Activated naive CD8-positive, alpha-beta T cell treated with anti-CD3 and anti-CD28 coated beads, Interleukin-2, amount 10 ng/mL, durations not matched to agents 7 days and 5 days (primary cell): ENCODE results near the gene NSFL1C. TPM values are rescaled to one million over a fixed set of nuclear protein-coding genes. Genes with fewer than 3 reads are reported as not detected.
"Not testable (repeated sequence)": the region's sequence is repeated elsewhere in the genome, so short reads cannot be mapped to it uniquely, and the experiment has no call there.

Experiments used
- ATAC-seq: fragments of 150-1000 bp; cut with Tn5 transposase; one replicate; pipeline ENCODE4 v1.10.0; 2021; ENCODE audit warnings: low read depth, moderate library complexity
- POLR2A ChIA-PET: fragments of 350-600 bp; sonication (Branson Sonifier 250); formaldehyde crosslinking; loops from one replicate; lab custom pipeline; 2021; ENCODE audit warnings: antibody characterized with exemption; lab: Charles Lee
- DNase-seq: peaks from one replicate; pipeline ENCODE4 v3.0.0; 2021
- H3K27ac Mint-ChIP-seq: one replicate; pipeline ENCODE4 v1.8.0; 2022; ENCODE audit warnings: mild to moderate bottlenecking, mixed read lengths
- H3K27me3 Mint-ChIP-seq: one replicate; pipeline ENCODE4 v1.8.0; 2022; ENCODE audit warnings: mild to moderate bottlenecking, moderate library complexity, mixed read lengths
- H3K36me3 Mint-ChIP-seq: one replicate; pipeline ENCODE4 v1.8.0; 2021; ENCODE audit warnings: mild to moderate bottlenecking, mixed read lengths
- H3K4me1 Mint-ChIP-seq: one replicate; pipeline ENCODE4 v1.8.0; 2021; ENCODE audit warnings: mixed read lengths
- H3K4me3 Mint-ChIP-seq: one replicate; pipeline ENCODE4 v1.8.0; 2022; ENCODE audit warnings: mild to moderate bottlenecking, moderate library complexity, mixed read lengths
- H3K9me3 Mint-ChIP-seq: one replicate; pipeline ENCODE4 v1.8.0; 2021; ENCODE audit warnings: mixed read lengths
- total RNA-seq, 2 experiments: library from RNA; stranded (reverse); gene quantifications; one replicate each; pipeline ENCODE4 v1.2.3, GENCODE V29; 2021

Gene NSFL1C
- total RNA-seq, result 10 to 100 TPM; 66.9 to 67.2 TPM

GRCh38 chr20:1466211-1467081 is at the start of gene NSFL1C:
NSFL1C (minus strand) TSS chr20:1466849; CDS start chr20:1466824, 25 bp downstream.
- peak within 1 kb of the TSS; percentile 62 for H3K27ac Mint-ChIP-seq
- H3K9me3 Mint-ChIP-seq, result no peaks in the 10 kb centered on the region
- peaks cover 8% of the 10 kb centered on the region for H3K36me3 Mint-ChIP-seq
- DNase-seq (peak; percentile 100), ATAC-seq (peak; percentile 96)
- H3K27me3 Mint-ChIP-seq, result peaks cover 18% of the 10 kb centered on the region
- POLR2A ChIA-PET, result interaction anchor here (0.6 to 1.7 kb wide), 6 partner anchors 38 to 983 kb away, joined by 3 to 5 read pairs (median 3); no protein-coding TSS in a partner anchor
- peaks cover 41% of the 10 kb centered on the region for H3K4me1 Mint-ChIP-seq
- peak within 1 kb of the TSS; percentile 88 for H3K4me3 Mint-ChIP-seq

DNA sequence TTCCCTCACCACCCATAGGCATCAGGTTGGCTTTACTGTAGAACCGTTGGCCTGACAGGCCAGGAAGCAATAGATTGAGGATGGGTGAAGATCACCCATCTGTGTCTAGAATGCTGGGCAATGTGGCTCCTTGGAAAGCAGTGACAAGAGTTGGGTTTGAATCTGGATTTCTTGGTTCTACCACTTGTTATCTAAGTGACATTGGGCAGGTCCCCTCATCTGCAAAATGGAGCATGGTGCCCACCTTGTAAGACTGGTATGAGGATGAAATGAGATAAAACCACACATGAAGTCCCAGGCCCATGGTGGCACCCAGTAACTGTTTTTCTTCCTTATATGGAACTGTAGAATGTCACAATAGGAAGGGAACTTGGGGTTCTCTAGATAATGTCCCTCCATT is 47.2 kb upstream of the NSFL1C start:
- DNase-seq (no peak), ATAC-seq (no peak)
- no peaks in the 10 kb centered on the region for H3K4me1 Mint-ChIP-seq
- POLR2A ChIA-PET, result no interaction called here
- H3K36me3 Mint-ChIP-seq, result no peaks in the 10 kb centered on the region
- H3K27ac Mint-ChIP-seq, result no peak overlapping the region
- peaks cover 6% of the 10 kb centered on the region for H3K9me3 Mint-ChIP-seq
- H3K4me3 Mint-ChIP-seq, result no peak overlapping the region
- H3K27me3 Mint-ChIP-seq, result peaks cover 19% of the 10 kb centered on the region

GRCh38 chr20:1509237-1509636 is 42.6 kb upstream of the NSFL1C start:
- Mint-ChIP-seq H3K36me3 (no peaks in the 10 kb centered on the region), H3K9me3 (peaks cover 6% of the 10 kb centered on the region), H3K27ac (no peak overlapping the region), H3K27me3 (peaks cover 31% of the 10 kb centered on the region), H3K4me1 (no peaks in the 10 kb centered on the region), H3K4me3 (no peak overlapping the region)
- POLR2A ChIA-PET, result interaction anchor here (2.0 kb wide), 1 partner anchor 225 kb away, joined by 7 read pairs; no protein-coding TSS in a partner anchor
- ATAC-seq (peak; percentile 84), DNase-seq (no peak)

DNA sequence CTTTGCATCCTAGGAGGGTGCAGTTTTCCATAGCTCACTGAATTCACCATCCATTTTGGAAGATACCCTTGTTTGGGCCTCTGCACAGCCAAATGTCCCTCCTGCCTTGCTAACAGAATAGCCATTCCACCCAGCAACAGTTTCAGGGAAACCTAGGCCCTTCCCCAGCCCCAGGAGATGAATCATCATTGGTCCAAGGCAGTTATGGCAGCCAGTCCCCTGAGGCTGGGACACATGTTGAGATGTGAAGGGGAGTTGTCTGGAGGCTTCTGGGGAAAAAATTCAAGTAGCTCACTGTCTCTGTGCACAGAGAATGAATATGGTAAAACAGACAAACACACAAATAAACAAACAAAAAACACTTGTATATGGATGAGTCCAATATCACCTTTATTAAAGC is 41.9 kb upstream of the NSFL1C start:
- Mint-ChIP-seq H3K4me3 (no peak overlapping the region), H3K36me3 (no peaks in the 10 kb centered on the region), H3K27me3 (peaks cover 29% of the 10 kb centered on the region), H3K9me3 (peaks cover 4% of the 10 kb centered on the region), H3K4me1 (peaks cover 2% of the 10 kb centered on the region), H3K27ac (no peak overlapping the region)
- DNase-seq (no peak), ATAC-seq (no peak)
- POLR2A ChIA-PET, result interaction anchor here (2.0 kb wide), 1 partner anchor 226 kb away, joined by 7 read pairs; no protein-coding TSS in a partner anchor

GRCh38 chr20:1507276-1507675 is 40.6 kb upstream of the NSFL1C start:
- H3K27me3 Mint-ChIP-seq, result peaks cover 42% of the 10 kb centered on the region
- no peak overlapping the region for H3K4me3 Mint-ChIP-seq
- H3K4me1 Mint-ChIP-seq, result peaks cover 8% of the 10 kb centered on the region
- no peak for DNase-seq
- H3K9me3 Mint-ChIP-seq, result no peaks in the 10 kb centered on the region
- H3K27ac Mint-ChIP-seq, result no peak overlapping the region
- no peaks in the 10 kb centered on the region for H3K36me3 Mint-ChIP-seq
- POLR2A ChIA-PET, result no interaction called here
- no peak for ATAC-seq

DNA sequence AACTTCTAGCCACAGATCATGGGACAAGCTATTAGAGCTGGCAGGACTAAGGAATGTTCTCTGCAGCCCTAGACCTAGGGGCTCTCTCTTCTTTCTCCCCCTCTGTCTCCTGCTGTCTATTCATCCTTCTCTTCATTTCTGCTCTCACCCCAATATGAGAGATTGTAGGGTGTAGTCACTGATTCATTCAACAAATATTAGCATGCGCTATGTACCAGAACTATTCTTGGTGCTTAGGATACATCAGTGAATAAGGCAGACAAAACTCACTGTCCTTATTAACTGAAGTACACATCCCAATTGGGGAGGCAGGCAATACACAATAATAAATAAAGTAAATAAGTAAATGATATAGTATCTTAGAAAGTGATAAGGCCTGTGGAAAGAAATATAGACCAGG is 39.2 kb upstream of the NSFL1C start:
- POLR2A ChIA-PET, result no interaction called here
- ATAC-seq, result no peak
- H3K36me3 Mint-ChIP-seq, result no peaks in the 10 kb centered on the region
- H3K4me3 Mint-ChIP-seq, result no peak overlapping the region
- no peak for DNase-seq
- peaks cover 38% of the 10 kb centered on the region for H3K27me3 Mint-ChIP-seq
- H3K9me3 Mint-ChIP-seq, result no peaks in the 10 kb centered on the region
- H3K27ac Mint-ChIP-seq, result no peak overlapping the region
- H3K4me1 Mint-ChIP-seq, result peaks cover 8% of the 10 kb centered on the region

GRCh38 chr20:1505361-1505760 is 38.7 kb upstream of the NSFL1C start:
- no peak for DNase-seq
- no peak overlapping the region for H3K27ac Mint-ChIP-seq

DNA sequence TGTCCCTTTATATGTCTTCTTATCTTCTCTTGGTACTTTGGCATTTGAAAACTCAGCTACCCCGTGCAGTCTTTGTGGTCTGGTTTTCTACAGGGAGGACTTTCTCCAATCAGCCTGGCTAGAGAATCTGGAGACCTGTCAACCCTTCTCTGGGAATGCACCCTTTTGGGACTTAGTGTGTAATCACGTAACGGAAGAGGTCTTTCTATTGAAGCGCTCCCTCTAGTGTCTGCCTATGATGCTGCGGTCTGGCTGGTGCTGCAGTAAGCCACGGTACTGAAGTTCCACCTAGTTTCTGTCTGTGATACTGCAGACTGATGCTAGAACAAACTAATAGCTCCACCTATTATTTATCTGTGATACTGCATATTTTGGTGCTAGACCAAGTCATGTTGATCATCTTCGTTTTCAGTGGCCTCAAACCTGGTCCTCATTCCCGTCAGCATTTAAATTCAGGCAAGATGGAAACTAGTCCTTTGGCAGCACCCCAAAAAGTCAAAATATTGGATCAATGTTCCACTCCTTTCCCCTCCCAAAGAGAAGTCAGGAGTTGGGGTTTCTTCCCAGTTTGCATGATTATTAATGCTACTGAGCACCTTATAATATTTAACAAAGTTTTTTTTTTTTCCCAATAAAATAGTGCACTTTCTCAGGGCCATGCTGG is 37.0 kb upstream of the NSFL1C start:
- ATAC-seq (peak; percentile 99), DNase-seq (peak; percentile 60)
- no peaks in the 10 kb centered on the region for H3K9me3 Mint-ChIP-seq
- H3K27ac Mint-ChIP-seq, result no peak overlapping the region
- peaks cover 10% of the 10 kb centered on the region for H3K4me1 Mint-ChIP-seq
- no peaks in the 10 kb centered on the region for H3K36me3 Mint-ChIP-seq
- peak overlapping the region; percentile 39 for H3K4me3 Mint-ChIP-seq
- POLR2A ChIA-PET, result interaction anchor here (1.4 kb wide), 1 partner anchor 37 kb away, joined by 3 read pairs; the partner anchor contains the start of gene NSFL1C
- H3K27me3 Mint-ChIP-seq, result peaks cover 48% of the 10 kb centered on the region

More at GRCh38 chr20:1505361-1505760, 38.7 kb upstream of the NSFL1C start:
- ATAC-seq, result no peak
- Mint-ChIP-seq H3K27me3 (peaks cover 38% of the 10 kb centered on the region), H3K9me3 (no peaks in the 10 kb centered on the region), H3K36me3 (no peaks in the 10 kb centered on the region), H3K4me3 (no peak overlapping the region), H3K4me1 (peaks cover 9% of the 10 kb centered on the region)
- POLR2A ChIA-PET, result no interaction called here

DNA sequence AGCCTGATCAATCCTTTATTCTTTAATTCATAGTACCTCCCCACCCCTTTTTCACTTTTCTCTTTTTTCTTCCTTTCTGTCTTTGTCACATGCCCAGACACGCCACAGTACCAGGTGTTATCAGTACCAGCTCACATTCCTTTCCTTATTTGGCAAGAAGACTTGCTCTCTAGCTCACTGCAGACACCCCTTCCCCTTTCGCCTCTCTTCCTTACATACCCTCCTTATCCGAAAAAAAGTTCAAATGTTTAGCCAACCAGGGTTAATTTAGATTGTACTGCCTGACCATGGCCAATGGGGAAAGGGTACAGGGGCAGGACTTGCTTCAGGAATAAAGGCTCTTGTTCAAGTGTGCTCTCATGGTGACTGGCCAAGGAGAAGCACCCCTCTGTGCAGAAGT is 33.8 kb upstream of the NSFL1C start:
- ATAC-seq, result no peak
- H3K4me1 Mint-ChIP-seq, result peaks cover 10% of the 10 kb centered on the region
- no peak for DNase-seq
- POLR2A ChIA-PET, result no interaction called here
- peaks cover 60% of the 10 kb centered on the region for H3K27me3 Mint-ChIP-seq
- H3K36me3 Mint-ChIP-seq, result no peaks in the 10 kb centered on the region
- no peak overlapping the region for H3K4me3 Mint-ChIP-seq
- H3K27ac Mint-ChIP-seq, result no peak overlapping the region
- no peaks in the 10 kb centered on the region for H3K9me3 Mint-ChIP-seq

DNA sequence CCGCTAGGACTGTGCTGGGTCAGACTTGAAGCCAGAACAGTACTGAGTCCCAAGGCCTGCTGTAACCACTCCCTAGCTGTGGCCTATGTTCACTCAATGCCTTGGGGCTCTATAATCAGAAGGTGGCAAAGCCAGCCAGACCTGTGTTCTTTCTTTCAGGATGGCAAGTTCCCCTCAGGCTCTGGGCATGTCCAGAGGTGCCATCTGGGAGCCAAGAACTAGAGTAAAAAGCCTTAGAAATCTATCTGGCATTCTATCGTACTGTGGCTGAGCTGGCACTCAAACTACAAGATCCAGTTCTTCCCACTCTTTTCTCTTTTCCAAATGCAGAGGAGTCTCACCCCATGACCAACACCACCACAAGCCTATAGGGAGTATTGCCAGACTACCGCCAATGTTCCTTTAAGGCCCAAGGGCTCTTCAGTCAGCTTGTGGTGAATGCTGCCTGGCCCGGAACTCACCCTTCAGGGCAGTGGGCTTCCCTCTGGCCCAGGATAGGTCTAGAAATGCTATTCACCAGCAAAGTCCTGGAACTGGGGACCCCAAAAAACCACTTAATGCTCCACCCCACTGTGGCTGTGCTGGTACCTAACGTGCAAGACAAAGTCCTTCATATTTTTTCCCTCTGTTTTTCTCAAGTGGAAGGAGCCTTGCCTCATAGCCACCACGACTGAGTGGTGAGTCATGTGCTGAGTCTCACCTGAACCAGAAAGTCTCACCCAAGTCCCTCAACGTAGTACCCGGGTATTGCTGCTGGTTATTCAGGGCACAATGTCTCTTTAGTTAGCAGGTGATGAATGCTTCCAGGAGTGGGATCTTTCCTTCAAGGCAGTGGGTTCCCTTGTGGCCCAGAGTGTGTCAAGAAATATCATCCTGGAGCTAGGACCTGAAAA is 33.1 kb upstream of the NSFL1C start:
- H3K9me3 Mint-ChIP-seq, result no peaks in the 10 kb centered on the region
- POLR2A ChIA-PET, result no interaction called here
- DNase-seq, result no peak
- H3K36me3 Mint-ChIP-seq, result no peaks in the 10 kb centered on the region
- peaks cover 65% of the 10 kb centered on the region for H3K27me3 Mint-ChIP-seq
- no peak overlapping the region for H3K4me3 Mint-ChIP-seq
- peaks cover 10% of the 10 kb centered on the region for H3K4me1 Mint-ChIP-seq
- no peak for ATAC-seq
- H3K27ac Mint-ChIP-seq, result no peak overlapping the region

- not testable (repeated sequence) for H3K36me3 Mint-ChIP-seq, H3K27ac Mint-ChIP-seq, H3K4me1 Mint-ChIP-seq, ATAC-seq, H3K4me3 Mint-ChIP-seq, H3K9me3 Mint-ChIP-seq, DNase-seq
- peaks cover 65% of the 10 kb centered on the region for H3K27me3 Mint-ChIP-seq
- POLR2A ChIA-PET, result interaction anchor here (0.7 kb wide), 1 partner anchor 187 kb away, joined by 3 read pairs; no protein-coding TSS in a partner anchor
Observed at GRCh38 chr20:1497371-1497770, 30.7 kb upstream of the NSFL1C start.

DNA sequence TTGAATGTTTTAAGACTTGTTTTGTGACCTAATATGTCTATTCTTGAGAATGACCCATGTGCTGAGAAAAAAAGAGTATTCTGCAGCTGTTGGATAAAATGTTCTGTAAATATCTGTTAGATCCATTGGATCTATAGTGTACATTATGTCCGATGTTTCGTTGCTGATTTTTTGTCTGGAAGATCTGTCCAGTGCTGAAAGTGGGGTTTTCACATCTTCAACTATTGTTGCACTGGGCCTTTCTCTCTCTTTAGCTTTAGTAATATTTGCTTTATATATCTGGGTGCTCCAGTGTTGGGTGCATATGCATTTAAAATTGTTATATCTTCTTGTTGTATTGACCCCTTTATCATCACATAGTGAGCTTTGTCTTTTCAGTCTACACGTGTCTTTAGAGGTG is 30.3 kb upstream of the NSFL1C start:
- DNase-seq (no peak), ATAC-seq (no peak)
- H3K27me3 Mint-ChIP-seq, result peaks cover 62% of the 10 kb centered on the region
- peaks cover 12% of the 10 kb centered on the region for H3K4me1 Mint-ChIP-seq
- no peak overlapping the region for H3K4me3 Mint-ChIP-seq
- H3K27ac Mint-ChIP-seq, result no peak overlapping the region
- no peaks in the 10 kb centered on the region for H3K36me3 Mint-ChIP-seq
- POLR2A ChIA-PET, result no interaction called here
- H3K9me3 Mint-ChIP-seq, result no peaks in the 10 kb centered on the region

DNA sequence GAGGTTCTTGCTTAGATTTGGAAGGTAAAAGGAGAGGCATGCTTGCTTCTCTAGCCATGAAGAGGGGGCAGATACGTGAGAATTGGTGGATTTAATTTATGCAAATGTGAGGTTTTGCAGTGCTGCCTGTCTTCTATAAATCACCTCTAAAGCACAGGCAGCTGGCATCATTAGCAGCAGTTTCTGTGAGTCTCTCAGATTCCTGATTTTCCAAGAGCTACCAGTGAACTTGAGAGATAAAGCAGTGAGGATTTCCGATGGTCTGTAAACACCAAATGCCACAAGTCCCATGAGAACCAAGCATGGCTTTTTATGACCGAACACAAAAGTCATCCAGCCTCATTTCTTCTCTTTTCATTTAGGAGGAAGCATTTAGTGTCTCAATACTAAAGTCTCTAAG is 27.8 kb upstream of the NSFL1C start:
- H3K27ac Mint-ChIP-seq, result no peak overlapping the region
- H3K36me3 Mint-ChIP-seq, result no peaks in the 10 kb centered on the region
- no peak for ATAC-seq
- no peaks in the 10 kb centered on the region for H3K9me3 Mint-ChIP-seq
- H3K4me1 Mint-ChIP-seq, result peaks cover 16% of the 10 kb centered on the region
- H3K27me3 Mint-ChIP-seq, result peaks cover 48% of the 10 kb centered on the region
- DNase-seq, result no peak
- H3K4me3 Mint-ChIP-seq, result no peak overlapping the region
- POLR2A ChIA-PET, result no interaction called here
